Measurements from ENCODE around the gene CYP26C1.

DNA sequence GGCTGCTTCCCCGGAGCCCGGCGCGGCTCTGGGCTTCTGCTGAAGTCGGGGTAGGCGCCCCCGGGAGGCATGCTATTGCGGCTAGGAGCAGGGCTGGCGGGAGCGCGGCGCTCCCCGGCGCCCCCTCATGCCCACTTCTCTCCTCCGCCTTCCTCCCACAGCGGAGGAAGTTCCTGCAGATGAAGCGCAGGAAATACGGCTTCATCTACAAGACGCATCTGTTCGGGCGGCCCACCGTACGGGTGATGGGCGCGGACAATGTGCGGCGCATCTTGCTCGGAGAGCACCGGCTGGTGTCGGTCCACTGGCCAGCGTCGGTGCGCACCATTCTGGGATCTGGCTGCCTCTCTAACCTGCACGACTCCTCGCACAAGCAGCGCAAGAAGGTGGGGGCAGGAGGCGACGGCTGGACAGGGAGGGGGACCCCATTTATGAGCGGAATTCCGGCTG lies 13.6 kb downstream of the CYP26C1 start:
- TF ChIP-seq, protein P1, sequence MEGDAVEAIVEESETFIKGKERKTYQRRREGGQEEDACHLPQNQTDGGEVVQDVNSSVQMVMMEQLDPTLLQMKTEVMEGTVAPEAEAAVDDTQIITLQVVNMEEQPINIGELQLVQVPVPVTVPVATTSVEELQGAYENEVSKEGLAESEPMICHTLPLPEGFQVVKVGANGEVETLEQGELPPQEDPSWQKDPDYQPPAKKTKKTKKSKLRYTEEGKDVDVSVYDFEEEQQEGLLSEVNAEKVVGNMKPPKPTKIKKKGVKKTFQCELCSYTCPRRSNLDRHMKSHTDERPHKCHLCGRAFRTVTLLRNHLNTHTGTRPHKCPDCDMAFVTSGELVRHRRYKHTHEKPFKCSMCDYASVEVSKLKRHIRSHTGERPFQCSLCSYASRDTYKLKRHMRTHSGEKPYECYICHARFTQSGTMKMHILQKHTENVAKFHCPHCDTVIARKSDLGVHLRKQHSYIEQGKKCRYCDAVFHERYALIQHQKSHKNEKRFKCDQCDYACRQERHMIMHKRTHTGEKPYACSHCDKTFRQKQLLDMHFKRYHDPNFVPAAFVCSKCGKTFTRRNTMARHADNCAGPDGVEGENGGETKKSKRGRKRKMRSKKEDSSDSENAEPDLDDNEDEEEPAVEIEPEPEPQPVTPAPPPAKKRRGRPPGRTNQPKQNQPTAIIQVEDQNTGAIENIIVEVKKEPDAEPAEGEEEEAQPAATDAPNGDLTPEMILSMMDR (IDR thresholded peaks at IDR 0.05 in 2 of 3, conservative IDR thresholded peaks at IDR 0.05 in 1 of 3; ENCODE audit: insufficient read depth in 2 of 3, low read depth in 1 of 3, low read length in 3 of 3), result peak in 1 of 3 experiments; percentile 34; a peak in 2 of 6 replicates
- TF ChIP-seq, protein P2, sequence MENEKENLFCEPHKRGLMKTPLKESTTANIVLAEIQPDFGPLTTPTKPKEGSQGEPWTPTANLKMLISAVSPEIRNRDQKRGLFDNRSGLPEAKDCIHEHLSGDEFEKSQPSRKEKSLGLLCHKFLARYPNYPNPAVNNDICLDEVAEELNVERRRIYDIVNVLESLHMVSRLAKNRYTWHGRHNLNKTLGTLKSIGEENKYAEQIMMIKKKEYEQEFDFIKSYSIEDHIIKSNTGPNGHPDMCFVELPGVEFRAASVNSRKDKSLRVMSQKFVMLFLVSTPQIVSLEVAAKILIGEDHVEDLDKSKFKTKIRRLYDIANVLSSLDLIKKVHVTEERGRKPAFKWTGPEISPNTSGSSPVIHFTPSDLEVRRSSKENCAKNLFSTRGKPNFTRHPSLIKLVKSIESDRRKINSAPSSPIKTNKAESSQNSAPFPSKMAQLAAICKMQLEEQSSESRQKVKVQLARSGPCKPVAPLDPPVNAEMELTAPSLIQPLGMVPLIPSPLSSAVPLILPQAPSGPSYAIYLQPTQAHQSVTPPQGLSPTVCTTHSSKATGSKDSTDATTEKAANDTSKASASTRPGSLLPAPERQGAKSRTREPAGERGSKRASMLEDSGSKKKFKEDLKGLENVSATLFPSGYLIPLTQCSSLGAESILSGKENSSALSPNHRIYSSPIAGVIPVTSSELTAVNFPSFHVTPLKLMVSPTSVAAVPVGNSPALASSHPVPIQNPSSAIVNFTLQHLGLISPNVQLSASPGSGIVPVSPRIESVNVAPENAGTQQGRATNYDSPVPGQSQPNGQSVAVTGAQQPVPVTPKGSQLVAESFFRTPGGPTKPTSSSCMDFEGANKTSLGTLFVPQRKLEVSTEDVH (IDR thresholded peaks at IDR 0.05; ENCODE audit: low read depth, partially characterized antibody), result no peak
- TF ChIP-seq, protein P3, sequence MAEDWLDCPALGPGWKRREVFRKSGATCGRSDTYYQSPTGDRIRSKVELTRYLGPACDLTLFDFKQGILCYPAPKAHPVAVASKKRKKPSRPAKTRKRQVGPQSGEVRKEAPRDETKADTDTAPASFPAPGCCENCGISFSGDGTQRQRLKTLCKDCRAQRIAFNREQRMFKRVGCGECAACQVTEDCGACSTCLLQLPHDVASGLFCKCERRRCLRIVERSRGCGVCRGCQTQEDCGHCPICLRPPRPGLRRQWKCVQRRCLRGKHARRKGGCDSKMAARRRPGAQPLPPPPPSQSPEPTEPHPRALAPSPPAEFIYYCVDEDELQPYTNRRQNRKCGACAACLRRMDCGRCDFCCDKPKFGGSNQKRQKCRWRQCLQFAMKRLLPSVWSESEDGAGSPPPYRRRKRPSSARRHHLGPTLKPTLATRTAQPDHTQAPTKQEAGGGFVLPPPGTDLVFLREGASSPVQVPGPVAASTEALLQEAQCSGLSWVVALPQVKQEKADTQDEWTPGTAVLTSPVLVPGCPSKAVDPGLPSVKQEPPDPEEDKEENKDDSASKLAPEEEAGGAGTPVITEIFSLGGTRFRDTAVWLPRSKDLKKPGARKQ (CRISPR knock-in tag; IDR thresholded peaks at IDR 0.05), result no peak
- TF ChIP-seq RNF2 (IDR thresholded peaks at IDR 0.05) (no peak), ZNF561 (CRISPR knock-in tag; conservative IDR thresholded peaks at IDR 0.05) (no peak), DNMT1 (IDR thresholded peaks at IDR 0.05) (no peak), TBP (optimal IDR thresholded peaks at IDR 0.05; ENCODE audit: low read depth, low read length) (no peak), MYC (IDR thresholded peaks at IDR 0.05; ENCODE audit: low read depth, low read length) (no peak), MYC (CRISPR knock-in tag; IDR thresholded peaks at IDR 0.05; ENCODE audit: borderline replicate concordance, low read depth) (no peak)

All from K562 (cell line).